Caco-2 (cell line): ENCODE data around the gene SLC1A7. TPM values are rescaled to one million over a fixed set of nuclear protein-coding genes. Genes with fewer than 3 reads are reported as not detected.

ENCODE experiments used
- BruUV-seq: library from RNA; stranded (reverse); fragments of 400-500 nt; replicated peaks from 2 replicates; lab custom pipeline; 2021; lab: Mats Ljungman, UMichigan
- CTCF ChIA-PET: fragments of 300-600 bp; sonication (Branson Sonifier 250); formaldehyde crosslinking; loops from one replicate; lab custom pipeline; 2022; ENCODE audit warnings: antibody characterized with exemption; lab: Charles Lee
- POLR2A ChIA-PET: fragments of 300-600 bp; sonication (Branson Sonifier 250); formaldehyde crosslinking; loops from one replicate; lab custom pipeline; 2022; ENCODE audit warnings: antibody characterized with exemption; lab: Charles Lee
- DNase-seq, 2 experiments: peaks; one replicate each; pipeline versions ENCODE4 v3.0.0 to v3.0.0-alpha.2; 2020 to 2022
- H3K27me3 ChIP-seq: replicated peaks from 2 replicates; pipeline ENCODE4 v1.6.0; 2011; ENCODE audit warnings: low read length; ENCODE audit not compliant: control insufficient read depth, insufficient read depth
- H3K36me3 ChIP-seq: 2 replicates; pipeline ENCODE4 v1.5.1; 2011; ENCODE audit warnings: low read length; ENCODE audit not compliant: control insufficient read depth, insufficient read depth
- H3K4me1 ChIP-seq: fragments of 250-450 bp; sonication (Bioruptor Pico); 2 replicates; pipeline ENCODE4 v1.5.1; 2020; ENCODE audit warnings: mild to moderate bottlenecking
- H3K4me3 ChIP-seq: 2 replicates; pipeline ENCODE4 v1.5.1; 2011; ENCODE audit warnings: low read depth, mild to moderate bottlenecking, control low read depth, low read length
- H3K9me3 ChIP-seq: fragments of 250-450 bp; sonication (Bioruptor Pico); 2 replicates; pipeline ENCODE4 v1.5.1; 2020; ENCODE audit warnings: mild to moderate bottlenecking, moderate library complexity
- H3K27ac Mint-ChIP-seq: one replicate; pipeline ENCODE4 v1.8.0; 2022; ENCODE audit warnings: mixed read lengths; ENCODE audit not compliant: unreplicated experiment
- H3K27me3 Mint-ChIP-seq: one replicate; pipeline ENCODE4 v1.8.0; 2022; ENCODE audit warnings: mixed read lengths; ENCODE audit not compliant: insufficient read depth, unreplicated experiment
- H3K36me3 Mint-ChIP-seq: one replicate; pipeline ENCODE4 v1.8.0; 2022; ENCODE audit warnings: mild to moderate bottlenecking, mixed read lengths; ENCODE audit not compliant: insufficient read depth, unreplicated experiment
- H3K4me1 Mint-ChIP-seq: one replicate; pipeline ENCODE4 v1.8.0; 2022; ENCODE audit warnings: low read depth, mixed read lengths; ENCODE audit not compliant: unreplicated experiment
- H3K4me3 Mint-ChIP-seq: one replicate; pipeline ENCODE4 v1.8.0; 2022; ENCODE audit warnings: mild to moderate bottlenecking, moderate library complexity, mixed read lengths; ENCODE audit not compliant: unreplicated experiment
- H3K9me3 Mint-ChIP-seq: one replicate; pipeline ENCODE4 v1.8.0; 2022; ENCODE audit warnings: mixed read lengths; ENCODE audit not compliant: unreplicated experiment
- intact Hi-C: fragments of 100-400 bp; cut with micrococcal nuclease; formaldehyde crosslinking; loops from one replicate; pipeline ENCODE4 v1.10.0; 2022; ENCODE audit not compliant: unreplicated experiment
- total RNA-seq: library from RNA; stranded (reverse); gene quantifications from 2 replicates; pipeline ENCODE4 v1.2.3, GENCODE V29; 2022
- TF ChIP-seq, protein P1 (sequence below), 2 experiments: fragments of 200-600 bp in 1 of 2; IDR thresholded peaks; 1 replicate in 1 of 2; 2 replicates in 1 of 2; pipeline versions ENCODE4 v1.5.1 to v1.8.0; 2011 to 2022; ENCODE audit warnings: antibody characterized with exemption in 1 of 2, control low read depth in 1 of 2, inconsistent platforms in 1 of 2, low read depth in 1 of 2, low read length in 1 of 2, mild to moderate bottlenecking in 1 of 2, moderate library complexity in 1 of 2; ENCODE audit not compliant: insufficient read depth in 1 of 2, severe bottlenecking in 1 of 2, unreplicated experiment in 1 of 2

The SLC1A7 gene
- total RNA-seq, 1 experiment from 2014 or later = not detected

DNA sequence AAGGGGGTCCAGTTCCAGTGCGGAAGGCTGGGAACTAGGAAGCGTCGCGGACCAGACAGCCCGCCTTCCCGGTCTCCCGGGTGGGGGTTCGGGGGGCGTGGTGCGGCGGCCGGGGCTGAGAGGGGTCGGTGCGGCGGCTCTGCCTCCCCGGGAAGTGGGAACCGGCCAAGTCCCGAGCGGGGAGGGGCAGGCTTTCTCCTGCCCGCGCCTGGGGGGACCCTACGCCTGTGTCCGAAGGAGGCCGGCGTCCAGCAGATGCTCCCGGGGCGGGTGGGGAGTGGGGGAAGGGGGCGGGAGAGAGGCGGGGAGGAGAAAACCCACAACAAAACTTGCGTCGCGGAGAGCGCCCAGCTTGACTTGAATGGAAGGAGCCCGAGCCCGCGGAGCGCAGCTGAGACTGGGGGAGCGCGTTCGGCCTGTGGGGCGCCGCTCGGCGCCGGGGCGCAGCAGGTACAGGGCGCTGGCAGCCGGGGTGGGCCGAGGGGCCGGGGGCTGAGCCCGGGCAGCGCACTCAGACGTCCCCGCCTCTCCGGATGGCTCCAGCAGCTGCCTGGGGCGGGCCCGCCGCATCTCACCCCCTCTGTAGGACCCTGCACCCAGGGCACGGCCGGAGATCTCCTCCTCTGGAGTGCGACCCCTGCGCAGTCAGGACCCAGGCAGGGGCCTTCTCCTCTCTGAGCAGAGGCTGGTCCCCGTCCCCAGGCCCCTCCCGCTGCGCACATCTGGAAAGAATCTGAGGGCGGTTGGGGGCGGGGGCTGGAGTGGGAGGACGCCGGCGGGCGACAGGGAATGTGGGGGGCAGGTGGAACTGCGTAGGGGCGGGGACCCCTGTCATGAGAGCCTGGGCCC lies 80.4 kb downstream of the SLC1A7 start, which contains the start of gene PODN:
PODN (plus strand) TSS at position 355 of the 849 bp plus-strand sequence. CDS start 7,643 bp downstream, outside the sequence.
- Mint-ChIP-seq H3K4me3 (no peak within 1 kb of the TSS), H3K4me1 (no peaks in the 10 kb centered on the region), H3K9me3 (no peaks in the 10 kb centered on the region), H3K36me3 (no peaks in the 10 kb centered on the region), H3K27ac (no peak within 1 kb of the TSS), H3K27me3 (peaks cover 3% of the 10 kb centered on the region)
- ChIA-PET POLR2A (no interaction called here), CTCF (no interaction called here)
- Histone ChIP-seq H3K4me3 (peak within 1 kb of the TSS; percentile 12), H3K27me3 (no peaks in the 10 kb centered on the region), H3K36me3 (no peaks in the 10 kb centered on the region), H3K4me1 (no peaks in the 10 kb centered on the region), H3K9me3 (no peaks in the 10 kb centered on the region)
- no peak for DNase-seq
- intact Hi-C loops = no loop called here
- TF ChIP-seq, protein P1, sequence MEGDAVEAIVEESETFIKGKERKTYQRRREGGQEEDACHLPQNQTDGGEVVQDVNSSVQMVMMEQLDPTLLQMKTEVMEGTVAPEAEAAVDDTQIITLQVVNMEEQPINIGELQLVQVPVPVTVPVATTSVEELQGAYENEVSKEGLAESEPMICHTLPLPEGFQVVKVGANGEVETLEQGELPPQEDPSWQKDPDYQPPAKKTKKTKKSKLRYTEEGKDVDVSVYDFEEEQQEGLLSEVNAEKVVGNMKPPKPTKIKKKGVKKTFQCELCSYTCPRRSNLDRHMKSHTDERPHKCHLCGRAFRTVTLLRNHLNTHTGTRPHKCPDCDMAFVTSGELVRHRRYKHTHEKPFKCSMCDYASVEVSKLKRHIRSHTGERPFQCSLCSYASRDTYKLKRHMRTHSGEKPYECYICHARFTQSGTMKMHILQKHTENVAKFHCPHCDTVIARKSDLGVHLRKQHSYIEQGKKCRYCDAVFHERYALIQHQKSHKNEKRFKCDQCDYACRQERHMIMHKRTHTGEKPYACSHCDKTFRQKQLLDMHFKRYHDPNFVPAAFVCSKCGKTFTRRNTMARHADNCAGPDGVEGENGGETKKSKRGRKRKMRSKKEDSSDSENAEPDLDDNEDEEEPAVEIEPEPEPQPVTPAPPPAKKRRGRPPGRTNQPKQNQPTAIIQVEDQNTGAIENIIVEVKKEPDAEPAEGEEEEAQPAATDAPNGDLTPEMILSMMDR (IDR thresholded peaks at IDR 0.05; ENCODE audit: insufficient read depth in 1 of 2, low read depth in 1 of 2, low read length in 1 of 2, severe bottlenecking in 1 of 2, unreplicated experiment in 1 of 2) = no peak
- BruUV-seq = no TSS peak

- Mint-ChIP-seq H3K4me3 (no peak overlapping the region), H3K27ac (no peak overlapping the region), H3K4me1 (no peaks in the 10 kb centered on the region), H3K9me3 (no peaks in the 10 kb centered on the region), H3K27me3 (peaks cover 3% of the 10 kb centered on the region), H3K36me3 (no peaks in the 10 kb centered on the region)
- CTCF ChIA-PET = no interaction called here
- H3K36me3 ChIP-seq = no peaks in the 10 kb centered on the region
- TF ChIP-seq, protein P1 (IDR thresholded peaks at IDR 0.05; ENCODE audit: insufficient read depth in 1 of 2, low read depth in 1 of 2, low read length in 1 of 2, severe bottlenecking in 1 of 2, unreplicated experiment in 1 of 2) = no peak
- no peaks in the 10 kb centered on the region for H3K9me3 ChIP-seq
- no TSS peak for BruUV-seq
- no peaks in the 10 kb centered on the region for H3K4me1 ChIP-seq
- H3K4me3 ChIP-seq = no peak overlapping the region
- no peak for DNase-seq
- H3K27me3 ChIP-seq = no peaks in the 10 kb centered on the region
- POLR2A ChIA-PET = no interaction called here
- intact Hi-C loops = no loop called here
These were observed 81.1 kb downstream of the SLC1A7 start for GRCh38 chr1:53061123-53061858.

DNA sequence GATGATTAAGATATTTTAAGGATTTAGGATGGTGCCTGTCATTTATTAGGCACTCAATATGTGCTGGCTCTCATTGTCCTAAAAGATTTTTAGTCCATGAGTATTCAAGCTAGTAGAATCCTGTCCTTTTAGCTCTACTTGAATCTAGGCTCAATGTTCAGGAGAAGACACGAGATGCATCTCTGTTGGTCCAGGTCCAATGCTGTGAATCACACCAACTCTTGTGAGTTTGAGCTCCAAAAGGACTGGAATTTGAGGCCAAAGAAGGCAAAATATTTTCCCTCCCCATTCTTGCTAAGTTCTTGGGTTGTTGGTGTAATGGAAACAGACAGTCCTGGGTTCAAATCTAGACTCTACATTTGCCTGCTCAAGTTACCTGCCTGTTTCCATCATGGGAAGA lies 81.9 kb downstream of the SLC1A7 start:
- Histone ChIP-seq H3K4me1 (no peaks in the 10 kb centered on the region), H3K9me3 (no peaks in the 10 kb centered on the region), H3K27me3 (no peaks in the 10 kb centered on the region), H3K36me3 (no peaks in the 10 kb centered on the region), H3K4me3 (no peak overlapping the region)
- no TSS peak for BruUV-seq
- POLR2A ChIA-PET = no interaction called here
- intact Hi-C loops = no loop called here
- no peak for DNase-seq
- H3K9me3 Mint-ChIP-seq = no peaks in the 10 kb centered on the region
- TF ChIP-seq, protein P1 (IDR thresholded peaks at IDR 0.05; ENCODE audit: insufficient read depth in 1 of 2, low read depth in 1 of 2, low read length in 1 of 2, severe bottlenecking in 1 of 2, unreplicated experiment in 1 of 2) = no peak
- H3K4me1 Mint-ChIP-seq = no peaks in the 10 kb centered on the region
- no peaks in the 10 kb centered on the region for H3K36me3 Mint-ChIP-seq
- H3K4me3 Mint-ChIP-seq = no peak overlapping the region
- peaks cover 3% of the 10 kb centered on the region for H3K27me3 Mint-ChIP-seq
- no peak overlapping the region for H3K27ac Mint-ChIP-seq
- CTCF ChIA-PET = no interaction called here
